CD14-positive monocyte (primary cell): ENCODE measurements around the gene PTGER4. TPM values are rescaled to one million over a fixed set of nuclear protein-coding genes. Genes with fewer than 3 reads are reported as not detected.
"Not testable (repeated sequence)": the region's sequence is repeated elsewhere in the genome, so short reads cannot be mapped to it uniquely, and the experiment has no call there.

Experiments used
- DNase-seq, 3 donors: peaks; one replicate each; pipeline ENCODE4 v3.0.0-alpha.2; 2011 to 2022
- H2AFZ ChIP-seq: 2 replicates; pipeline ENCODE4 v1.6.0; 2012; ENCODE audit warnings: mild to moderate bottlenecking, low read depth, low read length, inconsistent platforms; ENCODE audit not compliant: insufficient read depth, poor library complexity, severe bottlenecking
- H3K27ac ChIP-seq, 2 donors: 1 replicate in 1 of 2; 2 replicates in 1 of 2; pipeline ENCODE4 v1.5.1; 2012 to 2013; ENCODE audit warnings: low read length in 2 of 2, control low read depth in 1 of 2, inconsistent platforms in 1 of 2, low read depth in 1 of 2, mild to moderate bottlenecking in 1 of 2
- H3K27me3 ChIP-seq, 2 donors: one replicate each; pipeline versions ENCODE4 v1.6.0 to v1.6.1; 2011 to 2013; ENCODE audit warnings: low read length in 2 of 2; ENCODE audit not compliant: control insufficient read depth in 2 of 2, insufficient read depth in 2 of 2
- H3K36me3 ChIP-seq, 2 donors: replicated peaks in 1 of 2; 1 replicate in 1 of 2; 2 replicates in 1 of 2; pipeline versions ENCODE4 v1.5.1 to v1.6.1; 2012 to 2013; ENCODE audit warnings: low read length in 2 of 2, control low read depth in 1 of 2, inconsistent platforms in 1 of 2, mild to moderate bottlenecking in 1 of 2; ENCODE audit not compliant: insufficient read depth in 2 of 2, control insufficient read depth in 1 of 2
- H3K4me1 ChIP-seq, 2 donors: 1 replicate in 1 of 2; 2 replicates in 1 of 2; pipeline versions ENCODE4 v1.5.1 to v1.6.1; 2012 to 2013; ENCODE audit warnings: low read length in 2 of 2, control low read depth in 1 of 2, inconsistent platforms in 1 of 2, mild to moderate bottlenecking in 1 of 2, moderate library complexity in 1 of 2; ENCODE audit not compliant: insufficient read depth in 2 of 2, control insufficient read depth in 1 of 2
- H3K4me2 ChIP-seq: replicated peaks from 2 replicates; pipeline ENCODE3; 2012; ENCODE audit warnings: low read length, moderate library complexity, mild to moderate bottlenecking; ENCODE audit not compliant: poor library complexity, severe bottlenecking; ENCODE audit errors: extremely low read depth
- H3K4me3 ChIP-seq, 3 experiments: fragments of 200-600 bp in 1 of 3; sonication (generic) in 1 of 3; replicated peaks in 1 of 3; 1 replicate in 2 of 3; 2 replicates in 1 of 3; pipeline ENCODE4 v1.5.1; 2011 to 2013; ENCODE audit warnings: low read length in 3 of 3, mild to moderate bottlenecking in 3 of 3, control low read depth in 2 of 3, low read depth in 2 of 3, inconsistent platforms in 1 of 3, moderate library complexity in 1 of 3
- H3K79me2 ChIP-seq: 2 replicates; pipeline ENCODE4 v1.6.0; 2012; ENCODE audit warnings: mild to moderate bottlenecking, control low read depth, inconsistent platforms, low read length, moderate library complexity; ENCODE audit not compliant: insufficient read depth
- H3K9ac ChIP-seq: 2 replicates; pipeline ENCODE4 v1.6.0; 2017; ENCODE audit warnings: low read length, mild to moderate bottlenecking; ENCODE audit not compliant: insufficient read depth, poor library complexity, severe bottlenecking
- H3K9me3 ChIP-seq, 2 donors: replicated peaks in 1 of 2; 1 replicate in 1 of 2; 2 replicates in 1 of 2; pipeline versions ENCODE4 v1.5.1 to v1.6.1; 2012 to 2013; ENCODE audit warnings: low read length in 2 of 2, control low read depth in 1 of 2; ENCODE audit not compliant: control insufficient read depth in 1 of 2, insufficient read depth in 1 of 2
- H4K20me1 ChIP-seq: 2 replicates; pipeline ENCODE4 v1.6.0; 2012; ENCODE audit warnings: mild to moderate bottlenecking, low read length, control low read depth, moderate library complexity; ENCODE audit not compliant: insufficient read depth
- H3K27ac Mint-ChIP-seq, 7 donors: one replicate each; pipeline ENCODE4 v1.8.0; 2020; ENCODE audit warnings: mild to moderate bottlenecking in 7 of 7, mixed read lengths in 7 of 7, moderate library complexity in 6 of 7, inconsistent platforms in 2 of 7
- H3K27me3 Mint-ChIP-seq, 3 donors: one replicate each; pipeline ENCODE4 v1.8.0; 2021 to 2022; ENCODE audit warnings: low read depth in 3 of 3, mild to moderate bottlenecking in 3 of 3, mixed read lengths in 3 of 3, moderate library complexity in 3 of 3, inconsistent platforms in 1 of 3
- H3K36me3 Mint-ChIP-seq, 2 donors: one replicate each; pipeline ENCODE4 v1.8.0; 2020; ENCODE audit warnings: mixed read lengths in 2 of 2, inconsistent platforms in 1 of 2, mild to moderate bottlenecking in 1 of 2
- H3K4me1 Mint-ChIP-seq: one replicate; pipeline ENCODE4 v1.8.0; 2020; ENCODE audit warnings: mild to moderate bottlenecking, mixed read lengths
- H3K4me3 Mint-ChIP-seq, 2 donors: one replicate each; pipeline ENCODE4 v1.8.0; 2020; ENCODE audit warnings: mild to moderate bottlenecking in 2 of 2, mixed read lengths in 2 of 2, moderate library complexity in 1 of 2
- H3K9me3 Mint-ChIP-seq, 7 donors: one replicate each; pipeline ENCODE4 v1.8.0; 2020 to 2022; ENCODE audit warnings: mixed read lengths in 7 of 7, mild to moderate bottlenecking in 6 of 7, moderate library complexity in 6 of 7, inconsistent platforms in 2 of 7
- CTCF ChIP-seq: fragments of 200-600 bp; IDR thresholded peaks from one replicate; pipeline ENCODE4 v1.8.0; 2022; ENCODE audit warnings: antibody characterized with exemption, mild to moderate bottlenecking
- WGBS: methylation state at CpG from one replicate; pipeline ENCODE4 v1.1.5; 2013; ENCODE audit warnings: missing lambda C conversion rate; ENCODE audit not compliant: insufficient coverage; 5-methylcytosine and 5-hydroxymethylcytosine counted together
- intact Hi-C, 2 donors: fragments of 100-400 bp; cut with micrococcal nuclease; formaldehyde crosslinking; loops; one replicate each; pipeline versions ENCODE4 v1.15.0 to v1.15.1; 2023
- polyA plus RNA-seq, 3 donors: library from polyadenylated mRNA; depleted of rRNA in 1 of 3; unstranded in 2 of 3; stranded (reverse) in 1 of 3; fragments of 300-500 nt in 2 of 3; fragments of >200 nt in 1 of 3; fragmentation: Illumina TruSeq in 2 of 3; gene quantifications; 1 replicate in 2 of 3; 2 replicates in 1 of 3; pipeline ENCODE4 v1.2.3, GENCODE V29; 2012 to 2021

The PTGER4 gene
- polyA plus RNA-seq, 3 donors = 44.4 to 119 (median 64.3) TPM

- DNase-seq = no peak
- H3K27ac Mint-ChIP-seq = peak overlapping the region in 1 of 7 donors; percentile 71
- no peak overlapping the region for H3K9ac ChIP-seq
- H3K27me3 ChIP-seq = no peaks in the 10 kb centered on the region
- no peak overlapping the region for H3K27ac ChIP-seq
- no peak overlapping the region for H3K4me2 ChIP-seq
- 96% methylated on average over 3 of the region's 7 CpGs for WGBS
- no peaks in the 10 kb centered on the region for H3K36me3 ChIP-seq
- peaks cover 0 to 3% (median 0%) of the 10 kb centered on the region in 3 donors for H3K27me3 Mint-ChIP-seq
- H4K20me1 ChIP-seq = no peaks in the 10 kb centered on the region
- H3K9me3 Mint-ChIP-seq = peaks cover 10 to 32% (median 17%) of the 10 kb centered on the region in 7 donors
- H3K4me1 ChIP-seq = peaks cover 5 to 10% of the 10 kb centered on the region in 2 donors
- H3K9me3 ChIP-seq = no peaks in the 10 kb centered on the region
- peaks cover 0 to 2% of the 10 kb centered on the region in 2 donors for H3K36me3 Mint-ChIP-seq
- no peak overlapping the region for H3K4me3 Mint-ChIP-seq
- no peaks in the 10 kb centered on the region for H3K79me2 ChIP-seq
- H2AFZ ChIP-seq = no peak overlapping the region
- no peak for TF ChIP-seq CTCF
- peaks cover 8% of the 10 kb centered on the region for H3K4me1 Mint-ChIP-seq
- no peak overlapping the region for H3K4me3 ChIP-seq
- intact Hi-C loops = no loop called here
Observed at GRCh38 chr5:40634593-40634992, 45.1 kb upstream of the PTGER4 start.

- H3K27me3 Mint-ChIP-seq, H3K4me1 Mint-ChIP-seq, H2AFZ ChIP-seq: not testable (repeated sequence)
Observed at GRCh38 chr5:40639531-40639930, 40.2 kb upstream of the PTGER4 start.

More at GRCh38 chr5:40639531-40639930, 40.2 kb upstream of the PTGER4 start:
- H3K4me2 ChIP-seq, intact Hi-C loops, H3K4me3 ChIP-seq, H3K9ac ChIP-seq, H3K4me3 Mint-ChIP-seq, H3K27ac Mint-ChIP-seq, DNase-seq, H4K20me1 ChIP-seq, H3K36me3 ChIP-seq, H3K79me2 ChIP-seq, H3K4me1 ChIP-seq, H3K36me3 Mint-ChIP-seq, H3K9me3 ChIP-seq, H3K27ac ChIP-seq, H3K27me3 ChIP-seq: not testable (repeated sequence)
- WGBS = no CpG with 5 or more reads among the region's 1 CpG
- peaks cover 14 to 32% (median 23%) of the 10 kb centered on the region in 7 donors for H3K9me3 Mint-ChIP-seq
